ENCODE measurements around the gene CLIP1.
"Not testable (repeated sequence)": the region's sequence is repeated elsewhere in the genome, so short reads cannot be mapped to it uniquely, and the experiment has no call there.

DNA sequence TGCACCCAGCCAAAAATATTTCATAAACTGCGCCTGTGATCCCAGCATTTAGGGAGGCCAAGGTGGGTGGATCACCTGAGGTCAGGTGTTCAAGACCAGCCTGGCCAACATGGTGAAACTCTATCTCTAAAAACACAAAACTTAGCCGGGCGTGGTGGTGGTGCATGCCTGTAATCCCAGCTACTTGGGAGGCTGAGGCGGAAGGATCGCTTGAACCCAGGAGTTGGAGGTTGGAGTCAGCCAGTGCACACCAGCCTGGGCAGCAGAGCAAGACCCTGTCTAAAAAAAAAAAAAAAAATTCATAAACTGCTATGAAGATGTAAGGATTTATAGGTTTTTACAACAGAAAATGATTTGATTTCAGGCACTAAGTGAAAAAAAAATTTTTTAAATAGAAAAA is 6.6 kb upstream of the CLIP1 start:
- TF ChIP-seq, protein P1, sequence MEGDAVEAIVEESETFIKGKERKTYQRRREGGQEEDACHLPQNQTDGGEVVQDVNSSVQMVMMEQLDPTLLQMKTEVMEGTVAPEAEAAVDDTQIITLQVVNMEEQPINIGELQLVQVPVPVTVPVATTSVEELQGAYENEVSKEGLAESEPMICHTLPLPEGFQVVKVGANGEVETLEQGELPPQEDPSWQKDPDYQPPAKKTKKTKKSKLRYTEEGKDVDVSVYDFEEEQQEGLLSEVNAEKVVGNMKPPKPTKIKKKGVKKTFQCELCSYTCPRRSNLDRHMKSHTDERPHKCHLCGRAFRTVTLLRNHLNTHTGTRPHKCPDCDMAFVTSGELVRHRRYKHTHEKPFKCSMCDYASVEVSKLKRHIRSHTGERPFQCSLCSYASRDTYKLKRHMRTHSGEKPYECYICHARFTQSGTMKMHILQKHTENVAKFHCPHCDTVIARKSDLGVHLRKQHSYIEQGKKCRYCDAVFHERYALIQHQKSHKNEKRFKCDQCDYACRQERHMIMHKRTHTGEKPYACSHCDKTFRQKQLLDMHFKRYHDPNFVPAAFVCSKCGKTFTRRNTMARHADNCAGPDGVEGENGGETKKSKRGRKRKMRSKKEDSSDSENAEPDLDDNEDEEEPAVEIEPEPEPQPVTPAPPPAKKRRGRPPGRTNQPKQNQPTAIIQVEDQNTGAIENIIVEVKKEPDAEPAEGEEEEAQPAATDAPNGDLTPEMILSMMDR (IDR thresholded peaks at IDR 0.05; ENCODE audit: insufficient read depth, low read length, poor library complexity, severe bottlenecking): not testable (repeated sequence)
- not testable (repeated sequence) for TF ChIP-seq EZH2phosphoT487 (conservative IDR thresholded peaks at IDR 0.05; ENCODE audit: low read length)
